NCI-H748 treated with DMSO at 0.1 percent for 48 hours (cell line): Measurements from ENCODE around the gene GALK1.

Experiments
- DNase-seq: peaks from one replicate; lab custom pipeline; 2025; lab: John Stamatoyannopoulos, UW

GALK1 gene

GRCh38 chr17:75749545-75750389 is 15.2 kb downstream of the GALK1 start:
- DNase-seq, result peak; percentile 6

- DNase-seq, result no peak
Observed at GRCh38 chr17:75748706-75749105, 16.3 kb downstream of the GALK1 start.

GRCh38 chr17:75743625-75744206 is 21.3 kb downstream of the GALK1 start:
- DNase-seq, result no peak

- DNase-seq, result no peak
Observed at GRCh38 chr17:75742337-75742736, 22.7 kb downstream of the GALK1 start.

- DNase-seq, result no peak
Observed at GRCh38 chr17:75740631-75741077, 24.3 kb downstream of the GALK1 start.

GRCh38 chr17:75740215-75740614 is 24.8 kb downstream of the GALK1 start:
- no peak for DNase-seq

GRCh38 chr17:75739801-75740200 is 25.2 kb downstream of the GALK1 start:
- no peak for DNase-seq

GRCh38 chr17:75739174-75739573 is 25.8 kb downstream of the GALK1 start:
- no peak for DNase-seq

GRCh38 chr17:75738218-75738802 is 26.7 kb downstream of the GALK1 start:
- DNase-seq, result no peak

- DNase-seq, result no peak
Observed at GRCh38 chr17:75737133-75737962, 27.6 kb downstream of the GALK1 start.

GRCh38 chr17:75736173-75736835 is 28.7 kb downstream of the GALK1 start:
- no peak for DNase-seq

GRCh38 chr17:75734674-75735294 is 30.2 kb downstream of the GALK1 start:
- DNase-seq, result no peak

GRCh38 chr17:75733471-75733870 is 31.5 kb downstream of the GALK1 start:
- DNase-seq, result no peak

GRCh38 chr17:75731716-75732498 is 33.1 kb downstream of the GALK1 start:
- DNase-seq, result no peak

GRCh38 chr17:75731086-75731715 is 33.8 kb downstream of the GALK1 start:
- no peak for DNase-seq

- DNase-seq, result no peak
Observed at GRCh38 chr17:75730065-75730464, 34.9 kb downstream of the GALK1 start.

- DNase-seq, result no peak
Observed at GRCh38 chr17:75729351-75729750, 35.6 kb downstream of the GALK1 start.

- DNase-seq, result no peak
Observed at GRCh38 chr17:75727391-75727790, 37.6 kb downstream of the GALK1 start.

GRCh38 chr17:75725504-75725903 is 39.5 kb downstream of the GALK1 start:
- no peak for DNase-seq
